Mesothelial cell of epicardium (in vitro differentiated cells): ENCODE results near the gene COL26A1. TPM values are rescaled to one million over a fixed set of nuclear protein-coding genes. Genes with fewer than 3 reads are reported as not detected.
A peak's percentile ranks its signal among the peaks of the same experiment; 100 is the strongest.

ENCODE experiments used
- DNase-seq, 2 experiments: peaks; one replicate each; pipeline ENCODE4 v3.0.0; 2021; ENCODE audit warnings: low spot score in 2 of 2; ENCODE audit not compliant: unreplicated experiment in 2 of 2
- H3K27ac Mint-ChIP-seq: 2 replicates; pipeline ENCODE4 v1.8.0; 2021; ENCODE audit warnings: mixed read lengths
- H3K27me3 Mint-ChIP-seq: 2 replicates; pipeline ENCODE4 v1.8.0; 2021; ENCODE audit warnings: low read depth, mixed read lengths
- H3K36me3 Mint-ChIP-seq: 2 replicates; pipeline ENCODE4 v1.8.0; 2021; ENCODE audit warnings: mixed read lengths
- H3K4me1 Mint-ChIP-seq: 2 replicates; pipeline ENCODE4 v1.8.0; 2021; ENCODE audit warnings: mixed read lengths
- H3K4me3 Mint-ChIP-seq: 2 replicates; pipeline ENCODE4 v1.8.0; 2021; ENCODE audit warnings: mild to moderate bottlenecking, moderate library complexity, mixed read lengths
- H3K9me3 Mint-ChIP-seq: 2 replicates; pipeline ENCODE4 v1.8.0; 2021; ENCODE audit warnings: mixed read lengths
- total RNA-seq: library from RNA; stranded (reverse); gene quantifications from 3 replicates; pipeline ENCODE4 v1.2.1, GENCODE V29; 2021
- TF ChIP-seq, protein P1 (sequence below): fragments of 200-600 bp; sonication (generic); IDR thresholded peaks from one replicate; pipeline ENCODE4 v1.5.0; 2021; ENCODE audit warnings: antibody characterized with exemption; ENCODE audit not compliant: unreplicated experiment

COL26A1 gene
- total RNA-seq, 1 donor from 2014 or later, result 105 TPM

DNA sequence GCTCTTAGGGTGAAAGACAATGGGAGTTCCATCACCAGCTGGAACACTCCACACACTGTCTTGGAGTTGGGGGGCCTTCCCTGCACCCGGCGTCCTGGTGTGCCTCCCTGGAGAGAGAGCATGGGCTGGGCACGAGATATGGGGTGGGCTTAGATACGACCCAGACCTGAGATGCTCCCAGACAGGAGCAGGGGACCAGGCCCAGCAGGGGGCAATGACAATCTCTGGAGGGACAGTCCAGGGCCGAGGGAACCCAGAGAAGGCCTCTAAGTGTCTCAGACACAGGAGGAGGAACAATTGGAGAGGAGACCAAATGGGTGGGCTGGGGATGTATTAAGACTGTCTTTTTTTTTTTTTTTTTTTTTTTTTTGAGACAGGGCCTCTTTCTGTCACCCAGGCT lies 226.4 kb downstream of the COL26A1 start:
- TF ChIP-seq, protein P1, sequence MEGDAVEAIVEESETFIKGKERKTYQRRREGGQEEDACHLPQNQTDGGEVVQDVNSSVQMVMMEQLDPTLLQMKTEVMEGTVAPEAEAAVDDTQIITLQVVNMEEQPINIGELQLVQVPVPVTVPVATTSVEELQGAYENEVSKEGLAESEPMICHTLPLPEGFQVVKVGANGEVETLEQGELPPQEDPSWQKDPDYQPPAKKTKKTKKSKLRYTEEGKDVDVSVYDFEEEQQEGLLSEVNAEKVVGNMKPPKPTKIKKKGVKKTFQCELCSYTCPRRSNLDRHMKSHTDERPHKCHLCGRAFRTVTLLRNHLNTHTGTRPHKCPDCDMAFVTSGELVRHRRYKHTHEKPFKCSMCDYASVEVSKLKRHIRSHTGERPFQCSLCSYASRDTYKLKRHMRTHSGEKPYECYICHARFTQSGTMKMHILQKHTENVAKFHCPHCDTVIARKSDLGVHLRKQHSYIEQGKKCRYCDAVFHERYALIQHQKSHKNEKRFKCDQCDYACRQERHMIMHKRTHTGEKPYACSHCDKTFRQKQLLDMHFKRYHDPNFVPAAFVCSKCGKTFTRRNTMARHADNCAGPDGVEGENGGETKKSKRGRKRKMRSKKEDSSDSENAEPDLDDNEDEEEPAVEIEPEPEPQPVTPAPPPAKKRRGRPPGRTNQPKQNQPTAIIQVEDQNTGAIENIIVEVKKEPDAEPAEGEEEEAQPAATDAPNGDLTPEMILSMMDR, result no peak
- Mint-ChIP-seq H3K27me3 (peaks cover 36% of the 10 kb centered on the region), H3K36me3 (no peaks in the 10 kb centered on the region), H3K4me1 (peaks cover 53% of the 10 kb centered on the region), H3K9me3 (no peaks in the 10 kb centered on the region), H3K4me3 (no peak overlapping the region), H3K27ac (peak overlapping the region; percentile 71)
- DNase-seq, result peak in 1 of 2 experiments; percentile 36

GRCh38 chr7:101589976-101590662 lies 227.4 kb downstream of the COL26A1 start:
- Mint-ChIP-seq H3K4me1 (peaks cover 51% of the 10 kb centered on the region), H3K27ac (peak overlapping the region; percentile 34), H3K36me3 (no peaks in the 10 kb centered on the region), H3K9me3 (no peaks in the 10 kb centered on the region), H3K27me3 (peaks cover 47% of the 10 kb centered on the region), H3K4me3 (no peak overlapping the region)
- peak in 1 of 2 experiments; percentile 77 for DNase-seq
- TF ChIP-seq, protein P1, result no peak

DNA sequence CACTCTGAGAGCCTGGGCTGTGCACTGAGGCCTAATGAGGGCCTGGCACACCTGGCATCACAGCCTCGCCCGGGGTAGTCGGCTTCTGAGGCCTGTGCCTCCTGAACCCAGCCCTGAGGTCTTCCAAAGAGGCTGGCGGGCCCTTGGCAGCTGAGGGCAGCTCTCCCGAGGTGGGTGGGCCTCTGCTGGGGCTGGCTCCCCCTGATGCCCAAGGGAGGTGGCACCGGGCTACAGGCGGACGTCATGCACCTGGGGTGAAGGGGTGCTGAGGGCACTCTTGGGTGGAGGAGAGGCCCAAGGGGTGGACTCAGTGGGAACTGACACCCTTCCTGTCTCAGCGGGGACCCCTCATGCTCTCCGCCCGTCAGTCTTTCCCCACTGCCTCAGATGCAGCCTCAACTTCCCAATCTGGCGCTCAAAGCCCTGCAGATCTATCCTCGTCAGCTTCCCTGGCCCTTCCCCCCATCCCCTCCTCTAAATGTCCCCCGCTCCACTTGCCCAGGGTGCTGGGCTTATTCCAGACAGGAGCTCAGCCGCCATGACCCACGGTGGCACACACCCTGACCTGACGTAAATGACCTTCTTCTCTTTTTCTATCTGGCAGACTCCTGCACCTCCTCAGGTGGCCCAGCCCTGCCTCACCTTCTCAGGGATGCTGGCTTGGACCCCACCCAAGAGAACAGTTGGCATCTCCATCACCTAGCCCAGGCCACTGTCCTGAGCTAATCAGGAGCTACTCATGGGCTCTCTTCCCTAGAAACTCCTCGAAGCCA lies 228.2 kb downstream of the COL26A1 start:
- Mint-ChIP-seq H3K27ac (no peak overlapping the region), H3K9me3 (no peaks in the 10 kb centered on the region), H3K4me1 (peaks cover 51% of the 10 kb centered on the region), H3K27me3 (peaks cover 53% of the 10 kb centered on the region), H3K36me3 (no peaks in the 10 kb centered on the region), H3K4me3 (no peak overlapping the region)
- TF ChIP-seq, protein P1, result no peak
- DNase-seq, result peak in 1 of 2 experiments; percentile 36

- peaks cover 45% of the 10 kb centered on the region for H3K4me1 Mint-ChIP-seq
- TF ChIP-seq, protein P1, result no peak
These were observed 228.8 kb downstream of the COL26A1 start for GRCh38 chr7:101591504-101591903.

DNA sequence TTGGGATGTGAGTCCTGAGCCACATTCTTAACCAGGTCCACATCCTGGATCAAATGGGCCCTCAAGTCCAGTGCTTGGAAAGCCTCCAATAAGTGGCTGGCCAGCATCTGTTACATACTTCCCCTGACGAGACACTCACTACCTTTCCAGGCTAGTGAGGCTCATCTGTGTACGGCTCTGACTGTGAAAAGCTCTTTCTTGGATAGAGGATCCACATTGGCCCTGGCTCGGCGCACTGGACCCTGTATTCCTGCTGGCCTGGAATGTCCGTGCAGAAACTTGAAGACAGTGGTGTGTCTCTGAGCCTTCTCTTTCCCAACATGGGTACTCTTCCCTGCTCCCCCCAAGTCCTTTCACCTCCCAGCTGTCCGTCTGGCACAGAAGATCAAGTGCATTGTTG lies 230.9 kb downstream of the COL26A1 start:
- DNase-seq, result peak in 1 of 2 experiments; percentile 22
- H3K27ac Mint-ChIP-seq, result no peak overlapping the region
- no peak overlapping the region for H3K4me3 Mint-ChIP-seq
- H3K36me3 Mint-ChIP-seq, result no peaks in the 10 kb centered on the region
- H3K9me3 Mint-ChIP-seq, result no peaks in the 10 kb centered on the region
- TF ChIP-seq, protein P1, result no peak
- peaks cover 52% of the 10 kb centered on the region for H3K27me3 Mint-ChIP-seq
- peaks cover 26% of the 10 kb centered on the region for H3K4me1 Mint-ChIP-seq

More at GRCh38 chr7:101591504-101591903, 228.8 kb downstream of the COL26A1 start:
- Mint-ChIP-seq H3K36me3 (no peaks in the 10 kb centered on the region), H3K27ac (no peak overlapping the region), H3K9me3 (no peaks in the 10 kb centered on the region), H3K4me3 (no peak overlapping the region), H3K27me3 (peaks cover 57% of the 10 kb centered on the region)
- no peak for DNase-seq
